AG09309 (cell line): ENCODE results near the gene CCDC47.

Experiments
- DNase-seq: peaks from one replicate; pipeline ENCODE4 v3.0.0-alpha.2; 2010; ENCODE audit warnings: low read depth
- H3K4me3 ChIP-seq: 2 replicates; pipeline ENCODE4 v1.5.1; 2011; ENCODE audit warnings: mild to moderate bottlenecking, low read depth, low read length, moderate library complexity; ENCODE audit not compliant: control insufficient read depth
- CTCF ChIP-seq: IDR thresholded peaks from 2 replicates; pipeline ENCODE4 v1.5.1; 2011; ENCODE audit warnings: mild to moderate bottlenecking, low read depth, low read length, inconsistent platforms; ENCODE audit not compliant: insufficient read depth, control insufficient read depth; ENCODE audit errors: missing control alignments

Gene CCDC47

GRCh38 chr17:63760771-63761539 is 12.4 kb downstream of the CCDC47 start:
- no peak overlapping the region for H3K4me3 ChIP-seq
- no peak for DNase-seq
- no peak for TF ChIP-seq CTCF

GRCh38 chr17:63758428-63758827 is 15.0 kb downstream of the CCDC47 start:
- no peak for TF ChIP-seq CTCF
- no peak overlapping the region for H3K4me3 ChIP-seq
- DNase-seq: no peak

- no peak for DNase-seq
- no peak overlapping the region for H3K4me3 ChIP-seq
- TF ChIP-seq CTCF: no peak
These were observed 19.4 kb downstream of the CCDC47 start for GRCh38 chr17:63754046-63754445.

GRCh38 chr17:63753215-63753614 is 20.2 kb downstream of the CCDC47 start:
- no peak for TF ChIP-seq CTCF
- no peak overlapping the region for H3K4me3 ChIP-seq
- DNase-seq: no peak

GRCh38 chr17:63752707-63753106 is 20.7 kb downstream of the CCDC47 start:
- no peak for TF ChIP-seq CTCF
- DNase-seq: no peak

GRCh38 chr17:63751806-63752205 is 21.6 kb downstream of the CCDC47 start:
- no peak for DNase-seq
- no peak overlapping the region for H3K4me3 ChIP-seq
- no peak for TF ChIP-seq CTCF

More at GRCh38 chr17:63752707-63753106, 20.7 kb downstream of the CCDC47 start:
- no peak overlapping the region for H3K4me3 ChIP-seq
